Measurements from ENCODE around the gene DTX4.

DNA sequence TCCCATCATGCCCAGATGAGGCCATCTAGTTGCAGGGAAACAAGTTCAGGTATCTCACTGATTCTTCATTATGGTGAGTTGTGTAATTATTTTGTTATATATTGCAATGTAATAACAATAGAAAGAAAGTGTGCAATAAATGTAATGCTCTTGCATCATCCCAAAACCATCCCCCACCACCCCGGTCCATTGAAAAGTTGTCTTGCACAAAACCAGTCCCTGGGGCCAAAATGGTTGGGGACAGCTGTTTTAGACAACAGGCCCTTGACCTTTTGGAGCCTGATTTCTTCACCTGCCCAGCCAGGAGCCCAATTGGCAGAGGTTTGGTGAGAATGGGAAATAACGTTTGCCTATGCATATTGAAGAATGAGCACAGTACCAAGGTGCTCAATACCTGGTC is 24.8 kb downstream of the DTX4 start:
- no peak for TF ChIP-seq POLR2A (IDR thresholded peaks at IDR 0.05; ENCODE audit: extremely low read depth, insufficient read length)
- TF ChIP-seq, protein P1, sequence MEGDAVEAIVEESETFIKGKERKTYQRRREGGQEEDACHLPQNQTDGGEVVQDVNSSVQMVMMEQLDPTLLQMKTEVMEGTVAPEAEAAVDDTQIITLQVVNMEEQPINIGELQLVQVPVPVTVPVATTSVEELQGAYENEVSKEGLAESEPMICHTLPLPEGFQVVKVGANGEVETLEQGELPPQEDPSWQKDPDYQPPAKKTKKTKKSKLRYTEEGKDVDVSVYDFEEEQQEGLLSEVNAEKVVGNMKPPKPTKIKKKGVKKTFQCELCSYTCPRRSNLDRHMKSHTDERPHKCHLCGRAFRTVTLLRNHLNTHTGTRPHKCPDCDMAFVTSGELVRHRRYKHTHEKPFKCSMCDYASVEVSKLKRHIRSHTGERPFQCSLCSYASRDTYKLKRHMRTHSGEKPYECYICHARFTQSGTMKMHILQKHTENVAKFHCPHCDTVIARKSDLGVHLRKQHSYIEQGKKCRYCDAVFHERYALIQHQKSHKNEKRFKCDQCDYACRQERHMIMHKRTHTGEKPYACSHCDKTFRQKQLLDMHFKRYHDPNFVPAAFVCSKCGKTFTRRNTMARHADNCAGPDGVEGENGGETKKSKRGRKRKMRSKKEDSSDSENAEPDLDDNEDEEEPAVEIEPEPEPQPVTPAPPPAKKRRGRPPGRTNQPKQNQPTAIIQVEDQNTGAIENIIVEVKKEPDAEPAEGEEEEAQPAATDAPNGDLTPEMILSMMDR (IDR thresholded peaks at IDR 0.05; ENCODE audit: low read depth, low read length): no peak

Measured in NB4 (cell line).